GM19351 (cell line): ENCODE results near the gene DARS2.

Experiments used
- ATAC-seq: cut with Tn5 transposase; IDR thresholded peaks from one replicate; pipeline ENCODE4 v1.9.1; 2021; ENCODE audit warnings: mild to moderate bottlenecking, moderate library complexity; ENCODE audit not compliant: unreplicated experiment

DARS2 gene

GRCh38 chr1:173884701-173885100 lies 60.2 kb downstream of the DARS2 start:
- ATAC-seq: no peak

- ATAC-seq: no peak
Measured at GRCh38 chr1:173886746-173887611, 62.5 kb downstream of the DARS2 start.

GRCh38 chr1:173887627-173888026 lies 63.2 kb downstream of the DARS2 start:
- ATAC-seq: no peak

GRCh38 chr1:173888749-173889148 lies 64.3 kb downstream of the DARS2 start:
- ATAC-seq: no peak

GRCh38 chr1:173889885-173890284 lies 65.4 kb downstream of the DARS2 start:
- ATAC-seq: no peak

GRCh38 chr1:173893611-173894010 lies 69.1 kb downstream of the DARS2 start:
- no peak for ATAC-seq

- ATAC-seq: no peak
Measured at GRCh38 chr1:173894189-173894588, 69.7 kb downstream of the DARS2 start.

GRCh38 chr1:173900427-173900826 lies 76.0 kb downstream of the DARS2 start:
- no peak for ATAC-seq

GRCh38 chr1:173900992-173901391 lies 76.5 kb downstream of the DARS2 start:
- no peak for ATAC-seq

- ATAC-seq: no peak
Measured at GRCh38 chr1:173903827-173904531, 79.5 kb downstream of the DARS2 start.
